GM12878 (cell line): Measurements from ENCODE around the gene HAAO. TPM values are rescaled to one million over a fixed set of nuclear protein-coding genes. Genes with fewer than 3 reads are reported as not detected.

ENCODE experiments used
- BMI1 ChIP-seq: fragments of 450-650 bp; IDR thresholded peaks from 2 replicates; pipeline ENCODE4 v1.6.1; 2016; ENCODE audit warnings: mild to moderate bottlenecking, moderate library complexity, borderline replicate concordance
- CBX5 ChIP-seq: sonication (generic); IDR thresholded peaks from 2 replicates; pipeline ENCODE4 v1.6.1; 2016; ENCODE audit warnings: low read depth, moderate library complexity, mild to moderate bottlenecking, inconsistent platforms
- FOS ChIP-seq: IDR thresholded peaks from 3 replicates; pipeline ENCODE4 v1.6.1; 2011; ENCODE audit warnings: borderline replicate concordance; ENCODE audit not compliant: insufficient read length; ENCODE audit errors: extremely low read depth
- NKRF ChIP-seq: fragments of 450-650 bp; conservative IDR thresholded peaks from 2 replicates; pipeline ENCODE4 v1.6.1; 2017; ENCODE audit warnings: mild to moderate bottlenecking, moderate library complexity
- PRDM15 ChIP-seq: fragments of 450-650 bp; formaldehyde crosslinking; IDR thresholded peaks from 2 replicates; pipeline ENCODE4 v1.4.0; 2020; ENCODE audit warnings: mild to moderate bottlenecking, moderate library complexity
- REST ChIP-seq: IDR thresholded peaks from 2 replicates; pipeline ENCODE4 v1.6.1; 2012; ENCODE audit warnings: mild to moderate bottlenecking, low read depth, low read length
- SIX5 ChIP-seq: IDR thresholded peaks from 2 replicates; pipeline ENCODE4 v1.6.1; 2011; ENCODE audit warnings: mild to moderate bottlenecking, low read depth, low read length, moderate library complexity; ENCODE audit not compliant: severe bottlenecking
- SKIL ChIP-seq: fragments of 450-650 bp; IDR thresholded peaks from 2 replicates; pipeline ENCODE4 v1.6.1; 2017; ENCODE audit warnings: mild to moderate bottlenecking, low read depth, inconsistent platforms; ENCODE audit not compliant: poor library complexity, severe bottlenecking
- polyA plus RNA-seq, 11 experiments: library from polyadenylated mRNA; depleted of rRNA in 4 of 11; unstranded in 6 of 11; stranded (reverse) in 5 of 11; fragments of >200 nt; fragmentation: Nextera tagmentation in 4 of 11; fragmentation: Illumina TruSeq in 1 of 11; extraction: Ambion mirVana in 4 of 11; extraction: Trizol in 1 of 11; gene quantifications; 1 replicate in 1 of 11; 2 replicates in 10 of 11; pipeline versions ENCODE4 v1.2.1 to v1.2.3, GENCODE V29; 2011 to 2016; ENCODE audit warnings: inconsistent platforms in 2 of 11, missing spikeins in 2 of 11, low read depth in 1 of 11
- total RNA-seq, 4 experiments: library from RNA; depleted of rRNA in 3 of 4; stranded (reverse); fragments of >200 nt in 3 of 4; fragmentation: Illumina TruSeq in 1 of 4; extraction: Trizol in 1 of 4; gene quantifications; 2 replicates each; pipeline versions ENCODE4 v1.2.1 to v1.2.3, GENCODE V29; 2013 to 2021

Gene HAAO
- total and polyA plus RNA-seq, 10 of the 15 experiments (the other 5 are each of a cell fraction or from before 2014, with no cell fraction given), result 4.3 to 58.7 (median 26.8) TPM

- TF ChIP-seq SKIL (no peak), FOS (no peak), REST (no peak), SIX5 (no peak), BMI1 (no peak), CBX5 (no peak), PRDM15 (CRISPR knock-in tag) (no peak), NKRF (no peak)
Measured at GRCh38 chr2:42819160-42819559, 26.8 kb upstream of the HAAO start (continued).
